ENCODE measurements around the gene KRT13.

The KRT13 gene

GRCh38 chr17:41537614-41537954 lies 32.2 kb upstream of the KRT13 start:
- no peak for DNase-seq

GRCh38 chr17:41536741-41537613 lies 31.6 kb upstream of the KRT13 start:
- DNase-seq = no peak

DNA sequence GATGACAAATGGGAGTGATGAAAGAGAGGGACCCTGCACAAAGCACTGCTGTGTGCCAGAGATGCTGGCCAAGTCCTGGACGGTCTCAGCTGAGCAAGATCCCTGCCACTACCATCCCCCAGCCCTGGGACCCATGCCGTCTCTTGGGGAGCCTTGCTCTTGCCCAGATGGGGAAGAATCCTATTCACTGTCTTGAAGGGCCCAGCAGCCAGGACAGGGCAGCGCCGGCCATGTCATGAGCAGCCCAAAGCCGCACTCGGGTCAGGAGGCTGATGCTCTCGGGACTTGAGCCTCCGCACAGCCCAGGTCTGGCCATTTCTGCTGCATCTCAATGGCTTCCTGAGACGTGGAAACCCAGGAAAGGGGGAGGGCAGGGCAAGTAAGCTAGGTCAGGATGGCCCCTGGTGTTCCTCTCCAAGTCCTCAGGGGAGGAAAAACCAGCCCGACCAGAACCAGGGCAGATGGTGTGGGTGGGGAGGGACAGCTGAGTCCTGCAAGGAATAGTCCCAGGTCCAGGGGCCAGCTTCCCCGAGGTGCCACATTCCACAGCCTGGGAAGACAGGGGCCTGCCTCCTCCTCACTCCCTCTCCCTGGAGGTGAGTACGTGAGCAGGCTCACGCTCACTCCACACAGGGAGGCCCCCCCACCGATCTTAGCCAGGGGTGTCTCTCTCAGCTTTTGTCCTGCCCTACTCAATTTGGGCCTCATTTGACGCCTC lies 30.5 kb upstream of the KRT13 start:
- no peak for DNase-seq

- DNase-seq = no peak
Observed at GRCh38 chr17:41534899-41535546, 29.6 kb upstream of the KRT13 start.

GRCh38 chr17:41533613-41534012 lies 28.2 kb upstream of the KRT13 start:
- no peak for DNase-seq

- no peak for DNase-seq
Observed at GRCh38 chr17:41532947-41533570, 27.6 kb upstream of the KRT13 start.

- no peak for DNase-seq
Observed at GRCh38 chr17:41531993-41532392, 26.6 kb upstream of the KRT13 start.

- no peak for DNase-seq
Observed at GRCh38 chr17:41530062-41531048, 24.9 kb upstream of the KRT13 start.

GRCh38 chr17:41529491-41529915 lies 24.1 kb upstream of the KRT13 start:
- DNase-seq = no peak

DNA sequence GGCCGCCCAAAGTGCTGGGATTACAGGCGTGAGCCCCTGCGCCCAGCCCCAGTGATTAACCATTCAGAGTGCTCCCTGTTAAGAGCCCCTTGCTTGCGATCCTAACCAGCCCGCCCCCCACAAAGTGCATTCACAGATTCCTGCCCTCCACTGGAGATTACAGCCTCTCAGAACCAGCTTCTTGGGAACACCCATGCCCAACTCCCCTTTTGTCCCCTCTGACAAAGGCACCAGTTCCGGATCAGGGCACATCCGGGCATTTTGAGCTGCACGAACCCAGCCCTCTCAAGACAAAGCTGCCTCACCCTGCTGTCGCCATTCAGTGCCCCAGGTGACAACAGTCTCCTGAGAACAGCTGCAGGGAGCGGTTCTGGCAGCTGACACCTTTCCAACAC lies 23.5 kb upstream of the KRT13 start:
- no peak for DNase-seq

- DNase-seq = no peak
Observed at GRCh38 chr17:41527063-41528023, 21.9 kb upstream of the KRT13 start.

- DNase-seq = no peak
Observed at GRCh38 chr17:41524261-41524660, 18.8 kb upstream of the KRT13 start.

GRCh38 chr17:41523787-41524186 lies 18.4 kb upstream of the KRT13 start:
- DNase-seq = no peak

DNA sequence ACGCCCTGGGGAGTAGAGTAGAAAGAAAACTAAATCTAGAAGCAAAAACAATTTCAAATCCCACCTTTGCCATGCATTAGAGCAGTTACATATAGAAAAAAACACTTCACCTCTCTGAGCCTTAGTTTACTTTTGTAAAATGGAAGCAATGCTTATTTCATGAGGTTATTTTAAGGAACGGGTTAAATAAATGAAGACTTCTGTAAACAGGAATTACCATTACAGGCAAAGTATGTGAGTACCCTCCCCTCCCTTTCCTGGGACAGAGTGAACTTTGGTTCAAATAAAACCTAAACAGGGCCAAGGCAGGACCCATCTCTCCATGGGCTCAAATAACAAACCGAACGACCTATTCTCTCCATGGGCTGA lies 17.8 kb upstream of the KRT13 start:
- DNase-seq = no peak

DNA sequence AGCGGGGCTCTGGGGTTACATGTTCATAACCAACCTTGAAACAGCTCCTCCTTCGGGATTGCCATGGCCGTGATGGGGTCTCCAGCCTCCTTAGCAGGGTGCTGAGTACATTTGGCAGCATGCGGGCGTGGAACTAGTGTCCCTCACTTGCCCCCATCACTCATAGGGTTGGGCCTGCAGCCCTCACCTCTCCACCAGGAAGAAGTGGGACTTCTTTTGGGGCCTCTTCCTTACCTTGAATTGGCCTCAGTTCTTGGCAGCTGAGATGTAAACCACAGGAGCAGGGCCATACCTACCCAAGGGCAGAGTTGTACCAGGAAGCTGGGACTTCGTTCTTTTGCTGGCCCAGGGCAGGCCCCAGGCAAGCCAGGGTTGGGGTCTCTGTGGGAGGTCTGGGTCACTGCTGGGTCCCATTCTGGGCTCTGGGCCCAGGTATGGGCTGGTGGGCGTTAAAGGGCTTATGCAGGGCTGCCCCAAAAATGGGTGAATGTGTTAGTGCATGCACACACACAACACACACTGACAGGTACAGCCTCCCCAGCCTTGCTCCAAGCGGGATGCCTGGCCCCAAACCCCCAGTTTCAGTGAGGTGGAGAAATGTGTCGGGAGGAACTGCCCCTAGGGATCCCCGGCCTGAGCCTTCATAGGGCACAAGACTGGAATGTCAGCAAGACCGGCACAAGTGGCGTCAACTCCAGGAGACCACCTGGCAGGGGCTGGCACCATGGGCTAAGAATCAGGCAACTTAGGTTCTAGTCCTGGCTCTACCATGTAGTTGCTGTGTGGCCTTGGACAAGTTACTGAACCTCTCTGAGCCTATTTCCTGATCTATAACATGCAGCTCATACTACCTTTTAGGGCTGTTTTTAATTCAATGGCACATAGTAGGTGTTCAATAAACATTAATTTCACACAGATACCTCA lies 17.2 kb upstream of the KRT13 start:
- no peak for DNase-seq

DNA sequence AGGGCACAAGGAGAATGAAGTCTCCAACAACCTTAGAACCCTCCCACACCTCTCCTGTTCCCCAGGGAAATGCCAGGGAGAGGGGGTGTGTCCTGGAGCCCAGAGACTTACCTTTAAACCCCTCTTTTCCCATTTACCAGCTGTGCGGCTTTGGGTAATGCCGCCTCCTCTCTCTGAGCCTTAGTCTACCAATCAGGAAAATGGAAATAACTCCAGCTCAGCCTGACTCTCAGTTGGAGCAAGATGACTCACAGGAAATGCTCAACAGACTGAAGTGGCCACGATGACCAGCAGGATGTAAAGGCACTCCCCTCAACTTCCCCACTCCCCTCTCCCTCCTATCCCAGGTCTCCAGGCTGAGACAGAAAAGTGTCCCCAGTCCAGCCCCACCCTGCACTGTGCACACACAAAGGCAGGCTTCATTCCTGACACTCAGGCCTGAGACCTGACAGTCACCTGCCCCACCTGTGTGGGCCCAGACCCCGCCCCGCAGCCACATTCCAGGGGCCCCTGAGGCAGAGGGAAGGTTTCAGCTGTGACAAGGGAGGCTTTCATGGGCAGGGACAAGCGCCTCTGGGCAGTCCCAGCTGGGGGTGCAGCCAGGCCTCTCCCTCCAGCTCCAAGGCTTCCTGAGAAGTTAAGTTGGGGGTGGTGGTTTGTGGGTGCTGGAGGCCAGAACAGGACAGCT lies 16.3 kb upstream of the KRT13 start:
- DNase-seq = no peak

GRCh38 chr17:41520821-41521521 lies 15.6 kb upstream of the KRT13 start:
- DNase-seq = no peak

DNA sequence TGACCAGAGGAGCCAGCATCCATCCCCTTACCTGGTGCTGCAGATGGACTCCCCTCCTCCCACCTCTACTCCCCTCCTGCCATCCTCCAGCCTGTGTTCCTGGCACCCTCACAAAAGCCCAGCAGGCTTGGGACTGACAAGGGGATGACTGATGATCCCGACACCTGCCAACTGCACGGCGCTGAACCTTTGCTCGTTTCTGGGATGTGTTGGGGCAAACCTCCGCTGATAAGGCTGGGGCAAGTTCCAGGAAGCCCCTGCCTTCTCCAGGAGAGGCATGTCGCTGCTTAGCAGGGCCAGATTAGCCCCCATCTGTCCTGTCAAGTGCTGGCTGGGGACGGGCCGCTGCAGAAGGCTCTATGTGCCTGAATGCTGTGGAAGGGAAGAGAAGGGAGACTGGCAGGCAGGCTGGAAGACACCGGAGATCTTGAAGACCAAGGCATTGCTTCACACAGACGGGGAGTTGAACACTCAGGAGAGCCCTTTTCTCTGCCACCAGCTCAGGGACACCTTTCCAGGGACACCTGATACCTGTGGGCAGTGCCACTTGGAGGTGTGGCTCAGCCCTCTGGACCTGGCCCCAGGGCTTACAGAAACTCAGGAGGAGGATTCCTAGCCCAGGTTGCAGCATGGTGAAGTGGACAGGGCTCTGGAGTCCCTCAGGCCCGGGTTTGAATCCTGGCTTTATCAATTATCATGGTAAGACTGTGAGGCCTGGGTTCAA lies 14.3 kb upstream of the KRT13 start:
- no peak for DNase-seq
